K562 (cell line): ENCODE results near the gene EVI5L. TPM values are rescaled to one million over a fixed set of nuclear protein-coding genes. Genes with fewer than 3 reads are reported as not detected.

Experiments used
- GTF2A2 ChIP-seq: IDR thresholded peaks from 2 replicates; pipeline ENCODE4 v1.6.1; 2016; ENCODE audit warnings: mild to moderate bottlenecking, missing genetic modification characterization, missing compliant biosample characterization
- HDAC2 ChIP-seq: fragments of 450-650 bp; IDR thresholded peaks from 2 replicates; pipeline ENCODE4 v1.6.1; 2016; ENCODE audit warnings: mild to moderate bottlenecking
- HDAC8 ChIP-seq: fragments of 450-650 bp; IDR thresholded peaks from 2 replicates; pipeline ENCODE4 v1.6.1; 2016; ENCODE audit warnings: mild to moderate bottlenecking, missing genetic modification characterization, moderate library complexity, missing compliant biosample characterization
- KDM5B ChIP-seq: fragments of 200-600 bp; sonication (generic); IDR thresholded peaks from 2 replicates; pipeline ENCODE4 v1.6.1; 2012; ENCODE audit warnings: low read depth, mild to moderate bottlenecking, moderate library complexity, low read length, control low read depth, inconsistent platforms; ENCODE audit not compliant: insufficient replicate concordance
- KLF16 ChIP-seq: IDR thresholded peaks from 2 replicates; pipeline ENCODE4 v1.6.1; 2016; ENCODE audit warnings: antibody characterized with exemption
- NFIC ChIP-seq: fragments of 450-650 bp; IDR thresholded peaks from 2 replicates; pipeline ENCODE4 v1.6.1; 2017; ENCODE audit warnings: mild to moderate bottlenecking, inconsistent platforms
- PHB2 ChIP-seq: fragments of 450-650 bp; IDR thresholded peaks from 2 replicates; pipeline ENCODE4 v1.6.1; 2017; ENCODE audit warnings: low read depth
- ZNF561 ChIP-seq: fragments of 450-650 bp; formaldehyde crosslinking; conservative IDR thresholded peaks from 2 replicates; pipeline ENCODE4 v1.4.0; 2020; ENCODE audit warnings: mild to moderate bottlenecking, moderate library complexity
- polyA plus RNA-seq, 8 experiments: library from polyadenylated mRNA; depleted of rRNA in 4 of 8; stranded (reverse) in 5 of 8; unstranded in 3 of 8; fragments of >200 nt; fragmentation: Nextera tagmentation in 2 of 8; fragmentation: Illumina TruSeq in 1 of 8; extraction: Ambion mirVana in 2 of 8; extraction: Trizol in 1 of 8; gene quantifications; 2 replicates each; pipeline versions ENCODE4 v1.2.1 to v1.2.3, GENCODE V29; 2011 to 2014; ENCODE audit warnings: inconsistent platforms in 1 of 8, missing spikeins in 1 of 8
- total RNA-seq, 7 experiments: library from RNA; depleted of rRNA in 6 of 7; stranded (reverse); fragments of >200 nt in 6 of 7; fragmentation: Illumina TruSeq in 2 of 7; extraction: Trizol in 2 of 7; gene quantifications; 2 replicates each; pipeline versions ENCODE4 v1.2.1 to v1.2.3, GENCODE V29; 2011 to 2021; ENCODE audit warnings: low replicate concordance in 1 of 7
- TF ChIP-seq, protein P1 (sequence below): fragments of 450-650 bp; IDR thresholded peaks from 2 replicates; pipeline ENCODE4 v1.6.1; 2016; ENCODE audit warnings: mild to moderate bottlenecking, moderate library complexity
- TF ChIP-seq, protein P2 (sequence below), 2 experiments: fragments of 250-450 bp in 1 of 2; fragments of 450-650 bp in 1 of 2; sonication (Bioruptor Pico) in 1 of 2; IDR thresholded peaks; 2 replicates each; pipeline versions ENCODE4 v1.6.1 to v1.8.0; 2016 to 2021; ENCODE audit warnings: mild to moderate bottlenecking in 2 of 2, moderate library complexity in 2 of 2, missing compliant biosample characterization in 1 of 2, missing genetic modification characterization in 1 of 2
- TF ChIP-seq, protein P3 (sequence below): conservative IDR thresholded peaks from 2 replicates; pipeline ENCODE4 v1.6.1; 2011; ENCODE audit warnings: low read depth, mild to moderate bottlenecking, low read length; ENCODE audit not compliant: control insufficient read depth
- TF ChIP-seq, protein P4 (sequence below): fragments of 450-650 bp; IDR thresholded peaks from 2 replicates; pipeline ENCODE4 v1.6.1; 2016

Gene EVI5L
- total and polyA plus RNA-seq, 9 of the 15 experiments (the other 6 are each of a cell fraction or from before 2014, with no cell fraction given) = 0.69 to 1.8 (median 1.2) TPM; not detected in 2

DNA sequence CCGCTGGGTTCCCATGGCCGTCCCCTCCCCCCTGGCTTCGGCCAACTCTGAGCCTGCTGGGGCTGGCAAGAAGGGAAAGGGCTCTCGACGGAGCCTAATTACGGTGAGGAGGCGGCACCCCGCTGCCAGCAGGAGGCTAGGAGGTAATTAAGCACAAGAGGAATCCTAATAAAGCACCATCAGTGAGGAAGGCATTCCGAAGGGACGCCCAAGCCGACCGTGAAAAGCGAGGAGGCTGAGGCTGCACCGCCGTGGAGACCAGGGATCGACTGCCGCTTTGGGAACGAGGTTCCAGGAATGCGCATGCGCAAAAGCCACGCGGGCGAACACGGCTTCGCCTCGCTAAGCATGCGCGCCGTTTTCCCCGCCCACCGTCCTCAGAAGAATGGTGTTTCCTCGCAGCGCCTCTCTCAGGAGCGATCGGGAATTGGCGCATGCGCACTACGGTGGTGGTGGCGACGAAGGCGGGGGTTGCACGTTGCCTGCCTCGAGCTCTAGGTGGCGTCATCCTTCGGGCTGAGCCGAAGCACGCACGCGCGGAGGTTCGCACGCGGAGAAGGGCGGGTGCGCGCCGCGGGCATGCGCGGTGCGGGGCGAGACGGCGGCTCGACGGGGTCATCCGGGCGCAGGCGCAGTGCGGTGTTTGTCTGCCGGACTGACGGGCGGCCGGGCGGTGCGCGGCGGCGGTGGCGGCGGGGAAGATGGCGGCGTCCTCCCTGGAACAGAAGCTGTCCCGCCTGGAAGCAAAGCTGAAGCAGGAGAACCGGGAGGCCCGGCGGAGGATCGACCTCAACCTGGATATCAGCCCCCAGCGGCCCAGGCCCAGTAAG lies 73.4 kb downstream of the EVI5L start, which contains the start of gene MAP2K7 (continued):
- TF ChIP-seq, protein P1, sequence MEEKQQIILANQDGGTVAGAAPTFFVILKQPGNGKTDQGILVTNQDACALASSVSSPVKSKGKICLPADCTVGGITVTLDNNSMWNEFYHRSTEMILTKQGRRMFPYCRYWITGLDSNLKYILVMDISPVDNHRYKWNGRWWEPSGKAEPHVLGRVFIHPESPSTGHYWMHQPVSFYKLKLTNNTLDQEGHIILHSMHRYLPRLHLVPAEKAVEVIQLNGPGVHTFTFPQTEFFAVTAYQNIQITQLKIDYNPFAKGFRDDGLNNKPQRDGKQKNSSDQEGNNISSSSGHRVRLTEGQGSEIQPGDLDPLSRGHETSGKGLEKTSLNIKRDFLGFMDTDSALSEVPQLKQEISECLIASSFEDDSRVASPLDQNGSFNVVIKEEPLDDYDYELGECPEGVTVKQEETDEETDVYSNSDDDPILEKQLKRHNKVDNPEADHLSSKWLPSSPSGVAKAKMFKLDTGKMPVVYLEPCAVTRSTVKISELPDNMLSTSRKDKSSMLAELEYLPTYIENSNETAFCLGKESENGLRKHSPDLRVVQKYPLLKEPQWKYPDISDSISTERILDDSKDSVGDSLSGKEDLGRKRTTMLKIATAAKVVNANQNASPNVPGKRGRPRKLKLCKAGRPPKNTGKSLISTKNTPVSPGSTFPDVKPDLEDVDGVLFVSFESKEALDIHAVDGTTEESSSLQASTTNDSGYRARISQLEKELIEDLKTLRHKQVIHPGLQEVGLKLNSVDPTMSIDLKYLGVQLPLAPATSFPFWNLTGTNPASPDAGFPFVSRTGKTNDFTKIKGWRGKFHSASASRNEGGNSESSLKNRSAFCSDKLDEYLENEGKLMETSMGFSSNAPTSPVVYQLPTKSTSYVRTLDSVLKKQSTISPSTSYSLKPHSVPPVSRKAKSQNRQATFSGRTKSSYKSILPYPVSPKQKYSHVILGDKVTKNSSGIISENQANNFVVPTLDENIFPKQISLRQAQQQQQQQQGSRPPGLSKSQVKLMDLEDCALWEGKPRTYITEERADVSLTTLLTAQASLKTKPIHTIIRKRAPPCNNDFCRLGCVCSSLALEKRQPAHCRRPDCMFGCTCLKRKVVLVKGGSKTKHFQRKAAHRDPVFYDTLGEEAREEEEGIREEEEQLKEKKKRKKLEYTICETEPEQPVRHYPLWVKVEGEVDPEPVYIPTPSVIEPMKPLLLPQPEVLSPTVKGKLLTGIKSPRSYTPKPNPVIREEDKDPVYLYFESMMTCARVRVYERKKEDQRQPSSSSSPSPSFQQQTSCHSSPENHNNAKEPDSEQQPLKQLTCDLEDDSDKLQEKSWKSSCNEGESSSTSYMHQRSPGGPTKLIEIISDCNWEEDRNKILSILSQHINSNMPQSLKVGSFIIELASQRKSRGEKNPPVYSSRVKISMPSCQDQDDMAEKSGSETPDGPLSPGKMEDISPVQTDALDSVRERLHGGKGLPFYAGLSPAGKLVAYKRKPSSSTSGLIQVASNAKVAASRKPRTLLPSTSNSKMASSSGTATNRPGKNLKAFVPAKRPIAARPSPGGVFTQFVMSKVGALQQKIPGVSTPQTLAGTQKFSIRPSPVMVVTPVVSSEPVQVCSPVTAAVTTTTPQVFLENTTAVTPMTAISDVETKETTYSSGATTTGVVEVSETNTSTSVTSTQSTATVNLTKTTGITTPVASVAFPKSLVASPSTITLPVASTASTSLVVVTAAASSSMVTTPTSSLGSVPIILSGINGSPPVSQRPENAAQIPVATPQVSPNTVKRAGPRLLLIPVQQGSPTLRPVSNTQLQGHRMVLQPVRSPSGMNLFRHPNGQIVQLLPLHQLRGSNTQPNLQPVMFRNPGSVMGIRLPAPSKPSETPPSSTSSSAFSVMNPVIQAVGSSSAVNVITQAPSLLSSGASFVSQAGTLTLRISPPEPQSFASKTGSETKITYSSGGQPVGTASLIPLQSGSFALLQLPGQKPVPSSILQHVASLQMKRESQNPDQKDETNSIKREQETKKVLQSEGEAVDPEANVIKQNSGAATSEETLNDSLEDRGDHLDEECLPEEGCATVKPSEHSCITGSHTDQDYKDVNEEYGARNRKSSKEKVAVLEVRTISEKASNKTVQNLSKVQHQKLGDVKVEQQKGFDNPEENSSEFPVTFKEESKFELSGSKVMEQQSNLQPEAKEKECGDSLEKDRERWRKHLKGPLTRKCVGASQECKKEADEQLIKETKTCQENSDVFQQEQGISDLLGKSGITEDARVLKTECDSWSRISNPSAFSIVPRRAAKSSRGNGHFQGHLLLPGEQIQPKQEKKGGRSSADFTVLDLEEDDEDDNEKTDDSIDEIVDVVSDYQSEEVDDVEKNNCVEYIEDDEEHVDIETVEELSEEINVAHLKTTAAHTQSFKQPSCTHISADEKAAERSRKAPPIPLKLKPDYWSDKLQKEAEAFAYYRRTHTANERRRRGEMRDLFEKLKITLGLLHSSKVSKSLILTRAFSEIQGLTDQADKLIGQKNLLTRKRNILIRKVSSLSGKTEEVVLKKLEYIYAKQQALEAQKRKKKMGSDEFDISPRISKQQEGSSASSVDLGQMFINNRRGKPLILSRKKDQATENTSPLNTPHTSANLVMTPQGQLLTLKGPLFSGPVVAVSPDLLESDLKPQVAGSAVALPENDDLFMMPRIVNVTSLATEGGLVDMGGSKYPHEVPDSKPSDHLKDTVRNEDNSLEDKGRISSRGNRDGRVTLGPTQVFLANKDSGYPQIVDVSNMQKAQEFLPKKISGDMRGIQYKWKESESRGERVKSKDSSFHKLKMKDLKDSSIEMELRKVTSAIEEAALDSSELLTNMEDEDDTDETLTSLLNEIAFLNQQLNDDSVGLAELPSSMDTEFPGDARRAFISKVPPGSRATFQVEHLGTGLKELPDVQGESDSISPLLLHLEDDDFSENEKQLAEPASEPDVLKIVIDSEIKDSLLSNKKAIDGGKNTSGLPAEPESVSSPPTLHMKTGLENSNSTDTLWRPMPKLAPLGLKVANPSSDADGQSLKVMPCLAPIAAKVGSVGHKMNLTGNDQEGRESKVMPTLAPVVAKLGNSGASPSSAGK = peak; percentile 97
- TF ChIP-seq KLF16 = peak; percentile 42; the same call in 1 of the 2 replicates
- TF ChIP-seq PHB2 = no peak
- TF ChIP-seq HDAC8 (tag) = no peak; the same call in 1 of the 2 replicates
- TF ChIP-seq, protein P2, sequence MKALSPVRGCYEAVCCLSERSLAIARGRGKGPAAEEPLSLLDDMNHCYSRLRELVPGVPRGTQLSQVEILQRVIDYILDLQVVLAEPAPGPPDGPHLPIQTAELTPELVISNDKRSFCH (CRISPR knock-in tag; IDR thresholded peaks at IDR 0.05) = no peak
- TF ChIP-seq, protein P2 (tag; IDR thresholded peaks at IDR 0.05) = peak; percentile 72; the same call in 1 of the 2 replicates
- TF ChIP-seq, protein P3, sequence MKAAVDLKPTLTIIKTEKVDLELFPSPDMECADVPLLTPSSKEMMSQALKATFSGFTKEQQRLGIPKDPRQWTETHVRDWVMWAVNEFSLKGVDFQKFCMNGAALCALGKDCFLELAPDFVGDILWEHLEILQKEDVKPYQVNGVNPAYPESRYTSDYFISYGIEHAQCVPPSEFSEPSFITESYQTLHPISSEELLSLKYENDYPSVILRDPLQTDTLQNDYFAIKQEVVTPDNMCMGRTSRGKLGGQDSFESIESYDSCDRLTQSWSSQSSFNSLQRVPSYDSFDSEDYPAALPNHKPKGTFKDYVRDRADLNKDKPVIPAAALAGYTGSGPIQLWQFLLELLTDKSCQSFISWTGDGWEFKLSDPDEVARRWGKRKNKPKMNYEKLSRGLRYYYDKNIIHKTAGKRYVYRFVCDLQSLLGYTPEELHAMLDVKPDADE = no peak; the same call in none of the 2 replicates
- no peak for TF ChIP-seq GTF2A2
- peak; percentile 54 for TF ChIP-seq NFIC
- TF ChIP-seq ZNF561 (CRISPR knock-in tag) = no peak
- TF ChIP-seq, protein P4, sequence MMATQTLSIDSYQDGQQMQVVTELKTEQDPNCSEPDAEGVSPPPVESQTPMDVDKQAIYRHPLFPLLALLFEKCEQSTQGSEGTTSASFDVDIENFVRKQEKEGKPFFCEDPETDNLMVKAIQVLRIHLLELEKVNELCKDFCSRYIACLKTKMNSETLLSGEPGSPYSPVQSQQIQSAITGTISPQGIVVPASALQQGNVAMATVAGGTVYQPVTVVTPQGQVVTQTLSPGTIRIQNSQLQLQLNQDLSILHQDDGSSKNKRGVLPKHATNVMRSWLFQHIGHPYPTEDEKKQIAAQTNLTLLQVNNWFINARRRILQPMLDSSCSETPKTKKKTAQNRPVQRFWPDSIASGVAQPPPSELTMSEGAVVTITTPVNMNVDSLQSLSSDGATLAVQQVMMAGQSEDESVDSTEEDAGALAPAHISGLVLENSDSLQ = 0 out of 2 replicates have a peak, but pooled peaks have one; percentile 23
- 0 out of 2 replicates have a peak, but pooled peaks have one; percentile 55 for TF ChIP-seq HDAC2
- TF ChIP-seq KDM5B = peak; percentile 88
